Stimulated activated CD8-positive, alpha-beta memory T cell treated with anti-CD3 and anti-CD28 coated beads, Interleukin-7, amount 100 ng/mL, for 1 hour (primary cell): Measurements from ENCODE around the gene SF3A2.

Experiments used
- DNase-seq, 2 donors: peaks; one replicate each; pipeline ENCODE4 v3.0.0-alpha.2; 2020; ENCODE audit warnings: low read depth in 2 of 2

The SF3A2 gene

GRCh38 chr19:2207991-2208860, 28.4 kb upstream of the SF3A2 start:
- no peak for DNase-seq

GRCh38 chr19:2208975-2209374, 27.6 kb upstream of the SF3A2 start:
- DNase-seq = no peak

- DNase-seq = no peak
These were observed 27.2 kb upstream of the SF3A2 start for GRCh38 chr19:2209408-2209807.

- DNase-seq = no peak
These were observed 26.4 kb upstream of the SF3A2 start for GRCh38 chr19:2210206-2210605.

GRCh38 chr19:2210987-2211740, 25.5 kb upstream of the SF3A2 start:
- no peak for DNase-seq

- no peak for DNase-seq
These were observed 23.5 kb upstream of the SF3A2 start for GRCh38 chr19:2212861-2213711.

GRCh38 chr19:2213799-2214198, 22.8 kb upstream of the SF3A2 start:
- no peak for DNase-seq

GRCh38 chr19:2214251-2214650, 22.4 kb upstream of the SF3A2 start:
- no peak for DNase-seq

GRCh38 chr19:2215281-2215751, 21.3 kb upstream of the SF3A2 start:
- no peak for DNase-seq

GRCh38 chr19:2216361-2217225, 20.0 kb upstream of the SF3A2 start:
- DNase-seq = no peak

GRCh38 chr19:2217591-2217990, 19.0 kb upstream of the SF3A2 start:
- no peak for DNase-seq

GRCh38 chr19:2219726-2220125, 16.9 kb upstream of the SF3A2 start:
- DNase-seq = no peak

GRCh38 chr19:2221250-2221831, 15.3 kb upstream of the SF3A2 start:
- no peak for DNase-seq

GRCh38 chr19:2221918-2222317, 14.7 kb upstream of the SF3A2 start:
- no peak for DNase-seq

- DNase-seq = no peak
These were observed 13.2 kb upstream of the SF3A2 start for GRCh38 chr19:2223391-2223790.

GRCh38 chr19:2223959-2224358, 12.7 kb upstream of the SF3A2 start:
- no peak for DNase-seq

- no peak for DNase-seq
These were observed 11.8 kb upstream of the SF3A2 start for GRCh38 chr19:2224754-2225349.

- DNase-seq = no peak
These were observed 11.1 kb upstream of the SF3A2 start for GRCh38 chr19:2225415-2226050.

GRCh38 chr19:2226051-2226839, 10.4 kb upstream of the SF3A2 start:
- no peak for DNase-seq
